NAMALWA (cell line): ENCODE measurements around the gene VPS50.
"Not testable (repeated sequence)": the region's sequence is repeated elsewhere in the genome, so short reads cannot be mapped to it uniquely, and the experiment has no call there.

Experiments used
- DNase-seq: peaks from one replicate; pipeline ENCODE4 v3.0.0-alpha.2; 2015; ENCODE audit warnings: low spot score

VPS50 gene

GRCh38 chr7:93242106-93242505 is 9.9 kb downstream of the VPS50 start:
- DNase-seq: no peak

DNA sequence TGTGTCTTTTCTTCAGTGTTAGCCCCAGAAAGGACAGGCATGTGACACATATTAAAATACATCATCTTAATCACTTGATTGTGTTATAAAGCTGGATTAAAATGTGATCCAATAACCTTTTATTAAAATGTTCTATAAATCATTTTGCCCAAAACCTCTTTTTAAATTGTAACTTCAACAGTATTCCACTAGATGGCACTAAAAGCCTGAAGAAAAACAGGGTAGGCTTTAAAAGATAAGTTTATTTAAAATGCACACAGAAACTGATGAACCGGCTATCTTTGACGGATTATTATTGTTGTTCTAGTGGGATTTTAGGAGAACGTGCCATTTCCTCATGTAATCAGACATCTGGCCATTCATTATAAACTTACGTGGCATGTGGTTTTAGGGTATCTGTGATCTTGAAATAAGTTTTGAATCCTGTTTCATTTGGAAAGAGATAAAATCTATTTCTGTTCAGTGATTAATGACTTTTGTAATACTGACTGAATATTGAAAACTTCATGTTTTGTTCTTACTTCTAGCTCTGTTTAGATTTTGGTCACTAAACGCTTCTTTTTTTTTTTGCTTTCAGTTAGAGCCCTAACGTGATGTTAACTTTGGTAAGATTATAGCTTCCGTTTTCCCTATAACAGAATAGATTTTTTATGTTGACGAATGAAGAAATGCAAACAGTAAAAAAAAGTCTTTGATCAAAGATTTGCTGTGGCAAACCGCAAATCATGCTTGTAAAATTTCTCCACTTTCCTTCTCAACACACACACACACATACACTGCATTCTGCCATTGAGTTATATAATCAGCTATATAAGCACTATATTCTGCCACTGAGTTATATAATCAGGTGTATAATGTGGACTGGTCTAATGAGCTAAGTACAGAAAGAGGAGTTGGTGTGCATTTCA is 13.6 kb downstream of the VPS50 start:
- DNase-seq: peak; percentile 71

DNA sequence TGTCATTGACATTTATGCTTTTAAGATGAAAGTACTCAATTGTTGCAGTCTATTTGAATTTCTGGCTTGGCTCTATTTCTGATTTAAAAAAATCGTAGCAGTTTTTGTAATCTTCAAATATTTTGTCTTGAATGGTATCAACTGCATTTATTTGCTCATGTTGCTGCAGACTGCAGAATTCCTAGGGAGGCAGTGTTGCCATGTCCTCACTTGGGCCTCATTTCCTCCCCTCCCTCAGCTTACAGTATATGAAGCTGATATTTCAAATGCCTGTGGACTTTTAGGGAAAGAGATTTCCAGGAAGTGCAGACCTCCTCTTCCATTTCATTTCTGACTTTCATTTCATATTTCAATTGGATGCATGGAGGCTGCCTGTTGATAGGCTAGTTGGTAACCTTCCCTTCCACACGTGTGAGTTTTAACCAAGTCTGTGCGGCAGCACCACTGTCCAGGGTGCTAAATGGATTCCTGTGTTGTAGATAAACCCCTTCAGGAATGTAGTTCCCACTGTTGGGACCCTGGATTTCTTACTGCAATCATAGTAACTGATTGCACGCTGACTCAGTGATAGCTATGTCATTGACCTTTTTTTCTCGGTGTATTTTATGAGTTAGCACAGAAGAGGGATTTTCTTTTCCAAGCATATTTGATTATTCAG is 17.5 kb downstream of the VPS50 start:
- DNase-seq: no peak

DNA sequence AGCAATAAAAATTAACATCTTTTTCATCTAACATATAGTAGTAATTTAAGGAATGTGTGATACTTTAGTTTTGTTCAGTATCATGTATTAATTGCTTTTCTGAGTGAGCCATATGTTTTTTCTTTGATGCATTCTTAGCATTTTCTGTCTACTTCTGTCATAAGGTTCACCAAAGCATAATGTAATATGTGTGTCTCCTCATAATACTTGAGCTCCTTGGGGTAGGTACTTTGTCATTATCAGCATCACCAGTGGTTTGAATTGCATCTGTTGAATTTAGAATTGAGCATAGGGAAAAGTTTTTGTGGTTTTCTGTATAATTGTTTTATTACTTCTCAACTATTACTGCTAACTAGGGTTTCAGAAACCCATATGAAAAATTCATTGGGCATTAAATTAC is 26.5 kb downstream of the VPS50 start:
- no peak for DNase-seq

DNA sequence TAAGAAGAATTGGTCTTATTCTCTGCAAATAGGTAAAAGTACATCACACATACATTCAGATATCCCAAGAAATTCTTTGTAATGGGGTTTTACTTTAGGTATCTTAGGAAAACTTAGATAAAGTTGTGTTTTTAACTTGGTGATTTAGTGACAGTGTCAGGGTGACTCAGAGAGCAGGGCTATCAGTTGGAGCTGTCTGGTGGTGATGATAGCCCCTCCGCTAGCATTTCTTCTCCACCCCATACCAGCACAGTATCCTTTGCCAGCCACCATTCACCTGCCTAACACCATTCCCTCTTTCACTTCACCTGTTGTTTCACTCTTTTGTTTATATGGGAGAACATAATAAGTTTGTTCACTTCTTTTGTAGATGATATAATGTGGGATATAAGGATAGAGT is 30.4 kb downstream of the VPS50 start:
- DNase-seq: no peak

DNA sequence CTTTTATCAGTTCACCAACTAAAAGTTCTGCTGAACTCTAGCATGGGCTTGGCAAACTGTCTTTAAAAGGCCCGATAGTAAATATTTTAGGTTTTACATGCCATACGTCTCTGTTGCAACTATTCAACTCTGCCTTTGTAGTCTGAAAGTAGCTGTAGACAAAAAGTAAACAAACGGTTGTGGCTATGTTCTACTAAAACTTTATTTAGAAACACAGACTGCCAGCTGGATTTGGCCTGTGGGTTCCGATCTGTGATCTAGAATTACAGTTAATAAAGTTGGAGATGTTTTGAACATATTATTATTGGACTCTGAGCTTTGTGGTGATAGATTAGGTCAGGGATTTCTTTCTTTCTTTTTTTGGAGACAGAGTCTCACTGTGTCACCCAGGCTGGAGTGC is 33.1 kb downstream of the VPS50 start:
- no peak for DNase-seq

- DNase-seq: no peak
These were observed 47.4 kb downstream of the VPS50 start for GRCh38 chr7:93279541-93279940.

GRCh38 chr7:93284908-93285307 is 52.7 kb downstream of the VPS50 start:
- no peak for DNase-seq

DNA sequence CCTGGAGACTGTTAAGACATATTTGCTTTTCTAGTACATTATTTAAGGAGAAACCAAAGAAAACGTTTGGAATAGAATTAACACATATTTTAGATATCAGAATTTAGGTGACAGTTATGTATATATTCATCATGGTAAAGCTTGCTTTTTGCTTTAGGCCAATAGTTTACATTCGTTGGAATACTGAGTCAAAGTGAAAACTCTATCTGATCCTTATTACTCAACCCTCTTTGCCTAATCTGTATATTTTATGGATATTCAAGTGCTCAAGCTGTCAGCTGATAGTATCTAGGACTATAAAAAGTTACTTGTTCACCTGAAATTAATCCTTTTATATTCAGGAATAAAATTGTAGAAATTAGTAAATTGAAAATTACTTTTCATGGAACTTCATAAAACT is 61.1 kb downstream of the VPS50 start:
- DNase-seq: no peak

DNA sequence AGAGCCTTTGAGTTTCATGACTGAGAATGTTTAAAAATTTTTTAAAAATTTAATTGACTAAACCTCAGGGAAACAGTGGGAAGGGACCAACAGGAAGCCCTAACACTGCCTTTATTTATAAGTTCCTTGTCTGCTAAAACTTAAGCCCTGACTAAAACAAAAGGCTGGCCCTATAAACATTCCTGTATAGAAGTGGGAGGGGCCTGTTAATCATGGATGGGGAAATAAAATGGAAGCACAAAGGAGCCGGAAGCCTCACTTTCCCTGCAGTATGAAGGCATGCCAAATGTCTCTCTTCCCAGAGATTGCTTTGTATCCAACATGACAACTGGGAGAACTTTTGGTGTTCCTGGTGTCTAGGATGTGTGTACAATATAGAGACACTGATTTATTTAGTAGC is 66.0 kb downstream of the VPS50 start:
- no peak for DNase-seq

DNA sequence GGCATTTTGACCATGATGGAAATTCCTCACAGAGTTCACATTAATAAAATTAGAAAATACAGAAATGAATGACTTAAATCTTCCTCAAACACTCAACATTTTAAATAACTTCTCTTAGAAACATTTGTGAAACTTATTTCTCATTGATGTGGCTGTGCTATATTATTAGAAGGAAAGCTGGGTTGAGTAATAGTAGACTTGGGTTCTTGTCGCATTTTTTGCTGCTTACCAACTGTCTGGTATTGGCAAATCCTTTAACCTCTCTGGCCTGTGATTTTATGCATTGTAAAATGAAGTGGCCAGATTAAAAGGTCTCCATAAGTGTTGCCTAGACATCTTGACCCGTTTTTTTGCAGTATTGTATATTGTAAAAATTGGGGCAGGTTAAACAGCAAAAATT is 66.5 kb downstream of the VPS50 start:
- DNase-seq: no peak

DNA sequence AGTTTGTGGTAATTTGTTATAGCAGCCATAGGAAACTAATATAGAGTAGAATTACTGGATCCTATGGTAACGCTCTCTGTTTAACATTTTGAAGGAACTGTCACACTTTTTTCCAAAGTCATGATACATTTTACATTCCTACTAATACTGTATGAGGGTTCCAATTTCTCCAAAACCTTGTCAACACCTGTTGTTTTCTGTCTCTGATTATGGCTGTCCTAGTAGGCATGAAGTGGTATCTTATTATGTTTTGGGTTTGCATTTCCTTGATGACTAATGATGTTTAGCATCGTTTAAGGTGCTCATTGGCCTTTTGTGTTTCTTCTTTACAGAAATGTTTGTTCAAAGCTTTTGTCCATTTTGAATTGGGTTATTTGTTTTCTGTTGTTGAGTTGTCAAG is 69.6 kb downstream of the VPS50 start:
- DNase-seq: no peak

DNA sequence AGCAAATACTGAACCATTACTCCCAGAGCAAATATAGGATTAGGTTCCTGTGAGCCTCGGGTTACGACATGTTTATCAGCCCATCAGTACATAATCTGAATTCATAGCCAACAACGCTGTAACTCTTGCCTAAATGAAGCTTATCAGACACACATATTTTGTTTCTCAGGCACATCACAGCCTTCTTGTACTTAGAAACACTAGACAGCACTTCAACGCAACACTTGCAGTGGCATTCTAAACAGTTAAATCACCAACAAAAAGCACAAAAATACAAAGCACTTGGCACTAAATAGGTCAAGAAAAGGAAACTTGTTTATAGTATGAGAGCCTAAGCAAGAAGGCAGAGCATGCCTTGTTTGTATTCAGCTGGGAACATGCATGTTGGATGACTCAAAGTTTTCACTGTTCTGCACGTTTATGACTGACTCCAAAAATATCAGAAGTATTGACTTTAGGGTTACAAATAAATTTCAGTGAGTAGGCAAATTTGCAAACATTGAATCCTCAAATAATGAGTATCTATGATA is 75.0 kb downstream of the VPS50 start:
- no peak for DNase-seq

DNA sequence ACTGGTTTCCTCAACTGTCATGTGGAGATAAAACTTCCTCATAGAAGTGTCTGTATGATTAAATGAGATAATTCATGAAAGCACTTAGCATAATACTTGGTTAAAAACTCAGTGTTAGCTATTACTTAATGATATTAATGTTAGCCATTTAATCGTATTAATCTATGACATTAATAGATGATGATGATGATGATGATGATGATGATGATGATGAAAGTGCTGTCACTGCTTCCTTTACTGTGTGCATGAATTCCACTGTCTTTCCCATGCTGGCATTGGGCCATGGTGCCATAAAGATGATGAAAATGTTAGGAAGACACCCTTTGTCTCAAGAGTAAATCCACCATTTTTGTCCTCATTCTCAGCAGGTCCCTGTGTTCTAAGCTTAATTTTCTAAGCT is 75.8 kb downstream of the VPS50 start:
- no peak for DNase-seq

DNA sequence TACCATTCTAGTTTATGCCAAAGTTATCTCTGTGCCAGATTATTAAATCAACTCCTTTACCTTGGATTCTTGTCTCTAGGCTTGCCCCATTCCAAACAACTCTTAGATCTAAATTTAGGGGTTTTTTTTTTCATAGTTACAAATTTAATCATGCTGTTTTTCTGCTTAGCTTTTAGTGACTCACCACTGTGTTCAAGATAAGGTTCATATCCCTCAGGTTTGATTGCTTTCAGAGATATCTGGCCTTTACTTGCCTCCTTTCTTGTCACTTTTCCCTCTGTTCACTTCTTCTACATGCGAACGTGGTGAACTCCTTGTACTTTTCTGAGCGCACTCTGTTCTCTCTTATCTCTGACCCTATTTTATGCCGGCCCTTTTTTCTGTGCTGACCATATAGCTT is 78.2 kb downstream of the VPS50 start:
- no peak for DNase-seq

GRCh38 chr7:93314449-93314848 is 82.3 kb downstream of the VPS50 start:
- no peak for DNase-seq

DNA sequence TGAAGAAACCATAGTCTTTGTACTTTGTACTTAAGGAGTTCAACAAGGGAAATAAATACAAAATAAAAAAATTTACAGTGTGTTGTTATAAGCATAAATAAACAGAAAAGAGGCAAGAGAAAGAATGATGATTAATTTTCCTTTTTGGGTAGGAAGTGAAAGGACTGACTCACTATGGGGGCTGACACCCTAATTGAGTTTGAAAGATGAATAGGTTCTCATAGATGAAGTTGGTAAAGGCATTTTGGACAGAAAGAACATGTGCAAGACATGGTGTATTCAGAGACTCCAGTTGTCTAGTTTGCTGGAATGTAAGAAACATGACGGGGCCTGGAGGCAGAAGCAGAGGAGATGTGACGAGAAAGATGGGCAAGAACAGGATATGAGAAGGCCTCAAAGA is 83.7 kb downstream of the VPS50 start:
- DNase-seq: no peak

DNA sequence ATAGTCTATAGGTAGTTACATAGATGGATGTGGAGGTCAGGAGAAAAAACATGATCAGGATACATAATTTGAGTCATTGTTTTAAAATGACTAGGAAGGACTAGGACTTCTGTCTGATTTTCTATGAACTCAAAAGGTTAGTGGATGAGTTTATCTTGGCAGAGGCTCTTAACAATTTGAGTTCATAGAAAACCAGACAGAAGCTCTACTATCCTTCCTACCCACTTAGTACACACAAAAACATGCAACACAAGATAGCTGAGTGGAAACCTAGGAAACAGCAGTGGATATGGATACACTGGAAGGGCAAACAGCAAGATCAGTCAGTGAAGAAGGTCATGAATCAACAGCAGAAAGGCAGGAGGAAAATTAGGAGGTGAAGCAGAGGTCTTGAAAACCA is 84.6 kb downstream of the VPS50 start:
- no peak for DNase-seq

GRCh38 chr7:93320887-93321286 is 88.7 kb downstream of the VPS50 start:
- no peak for DNase-seq

GRCh38 chr7:93326291-93326690 is 94.1 kb downstream of the VPS50 start:
- not testable (repeated sequence) for DNase-seq

DNA sequence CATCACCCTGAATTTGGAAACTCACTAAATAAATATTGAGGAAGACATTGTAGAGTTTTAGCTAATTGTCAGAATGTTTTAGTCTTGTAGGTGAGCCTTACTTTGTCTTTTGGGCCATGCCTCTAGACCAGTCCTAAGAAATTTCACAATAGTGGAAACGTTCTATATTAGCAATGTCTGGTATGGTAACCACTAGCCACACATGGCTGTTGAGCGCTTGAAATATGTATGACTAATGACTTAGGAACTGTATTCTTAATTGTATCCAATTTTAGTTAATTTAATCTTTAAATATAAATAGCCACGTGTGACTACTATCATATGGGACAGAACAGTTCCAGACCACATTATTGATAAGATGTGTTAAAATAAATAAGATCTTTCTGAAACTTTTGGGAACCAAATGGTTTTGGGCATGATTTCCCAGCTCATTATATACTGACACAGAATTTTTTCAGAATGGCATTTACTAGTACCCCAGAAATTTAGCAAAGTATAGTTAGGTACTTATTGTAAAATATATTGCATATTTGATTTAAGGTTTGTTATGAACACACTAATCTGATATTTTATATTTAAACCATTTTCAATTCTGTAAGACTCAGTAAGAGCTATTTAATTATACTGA is 95.0 kb downstream of the VPS50 start:
- no peak for DNase-seq

DNA sequence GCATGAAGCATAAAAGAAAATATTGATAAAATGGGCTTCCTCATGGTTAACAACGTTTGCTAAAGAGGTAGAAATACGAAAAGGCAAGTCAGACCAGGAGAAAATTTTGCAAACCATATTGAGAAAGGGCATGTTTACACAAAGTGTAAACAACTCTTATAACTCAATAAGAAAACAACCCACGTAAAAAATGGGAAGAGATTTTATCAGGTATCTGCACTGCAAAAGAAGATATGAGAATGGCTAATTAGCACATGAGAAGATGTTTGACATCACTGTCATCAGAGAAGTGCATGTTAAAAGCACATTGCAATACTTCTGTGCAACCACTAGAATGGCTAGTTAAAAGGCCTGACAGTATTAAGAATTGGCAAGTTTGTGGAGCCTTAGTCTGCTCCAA is 99.5 kb downstream of the VPS50 start:
- peak; percentile 24 for DNase-seq

- DNase-seq: no peak
These were observed 100.0 kb downstream of the VPS50 start for GRCh38 chr7:93332172-93332571.
